GM21515 (cell line): ENCODE data around the gene GGNBP2.

ENCODE experiments used
- ATAC-seq: cut with Tn5 transposase; IDR thresholded peaks from one replicate; pipeline ENCODE4 v1.9.1; 2021; ENCODE audit not compliant: unreplicated experiment

The GGNBP2 gene

GRCh38 chr17:36550491-36551417, 6.0 kb downstream of the GGNBP2 start:
- no peak for ATAC-seq

GRCh38 chr17:36553459-36553858, 8.7 kb downstream of the GGNBP2 start:
- no peak for ATAC-seq

DNA sequence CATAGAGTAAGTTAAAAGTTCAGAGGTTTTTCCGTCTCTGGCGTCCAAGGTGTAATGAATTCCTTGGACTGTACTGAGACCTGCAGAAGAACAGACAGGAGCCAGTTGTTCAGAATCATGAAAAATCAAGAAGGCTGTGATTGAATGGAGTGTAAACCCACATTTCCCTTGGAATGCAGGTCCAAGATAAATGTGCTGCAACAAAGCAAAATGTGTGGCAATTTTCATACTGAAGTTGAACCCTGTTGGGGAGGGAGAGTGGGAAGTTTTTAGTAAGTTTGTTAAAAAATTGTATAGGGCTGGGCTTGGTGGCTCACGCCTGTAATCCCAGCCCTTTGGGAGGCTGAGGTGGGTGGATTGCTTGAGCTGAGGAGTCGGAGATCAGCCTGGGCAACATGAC, 21.4 kb downstream of the GGNBP2 start:
- no peak for ATAC-seq

DNA sequence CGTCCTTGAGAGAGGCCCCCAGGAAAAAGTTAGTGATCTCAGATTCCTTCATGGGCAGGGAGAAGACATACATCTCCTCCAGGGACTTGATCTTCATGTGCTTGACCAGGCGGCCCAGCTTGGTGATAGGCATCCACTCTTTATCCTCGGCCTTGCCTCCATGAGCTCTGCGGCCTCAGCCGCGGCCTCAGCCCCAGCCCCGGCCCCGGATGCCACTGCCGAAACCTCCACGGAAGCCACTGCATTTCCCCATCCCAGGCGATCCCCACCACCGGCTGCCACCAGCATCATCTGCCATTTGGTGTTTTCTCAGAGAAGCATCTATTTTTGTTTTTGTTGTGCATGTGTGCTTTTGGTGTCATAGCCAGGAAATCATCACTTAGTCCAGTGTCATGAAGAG, 30.3 kb downstream of the GGNBP2 start:
- no peak for ATAC-seq

- ATAC-seq = no peak
Measured at GRCh38 chr17:36576793-36577192, 32.1 kb downstream of the GGNBP2 start.

- no peak for ATAC-seq
Measured at GRCh38 chr17:36578671-36579070, 34.0 kb downstream of the GGNBP2 start.

DNA sequence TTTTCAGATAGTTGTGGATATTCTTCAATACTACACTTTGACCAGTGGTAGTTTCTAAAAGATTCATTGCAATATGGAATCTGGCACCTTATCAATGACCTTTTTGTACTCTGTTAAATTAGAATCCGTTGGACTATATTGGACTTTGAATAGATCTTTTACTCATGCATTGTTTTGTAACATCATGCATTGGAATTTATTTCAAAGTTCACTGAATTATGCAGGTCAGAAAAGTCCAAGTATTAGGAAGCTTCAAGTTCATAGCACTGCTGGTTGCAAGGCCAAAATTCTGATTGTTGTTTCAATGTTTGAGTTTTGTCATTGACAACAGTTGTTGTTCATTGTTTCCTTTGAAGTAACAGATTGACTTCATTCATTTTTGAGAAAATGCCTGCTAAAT, 39.1 kb downstream of the GGNBP2 start:
- ATAC-seq = no peak

GRCh38 chr17:36586138-36586537, 41.4 kb downstream of the GGNBP2 start:
- no peak for ATAC-seq

GRCh38 chr17:36590082-36590481, 45.4 kb downstream of the GGNBP2 start:
- no peak for ATAC-seq

DNA sequence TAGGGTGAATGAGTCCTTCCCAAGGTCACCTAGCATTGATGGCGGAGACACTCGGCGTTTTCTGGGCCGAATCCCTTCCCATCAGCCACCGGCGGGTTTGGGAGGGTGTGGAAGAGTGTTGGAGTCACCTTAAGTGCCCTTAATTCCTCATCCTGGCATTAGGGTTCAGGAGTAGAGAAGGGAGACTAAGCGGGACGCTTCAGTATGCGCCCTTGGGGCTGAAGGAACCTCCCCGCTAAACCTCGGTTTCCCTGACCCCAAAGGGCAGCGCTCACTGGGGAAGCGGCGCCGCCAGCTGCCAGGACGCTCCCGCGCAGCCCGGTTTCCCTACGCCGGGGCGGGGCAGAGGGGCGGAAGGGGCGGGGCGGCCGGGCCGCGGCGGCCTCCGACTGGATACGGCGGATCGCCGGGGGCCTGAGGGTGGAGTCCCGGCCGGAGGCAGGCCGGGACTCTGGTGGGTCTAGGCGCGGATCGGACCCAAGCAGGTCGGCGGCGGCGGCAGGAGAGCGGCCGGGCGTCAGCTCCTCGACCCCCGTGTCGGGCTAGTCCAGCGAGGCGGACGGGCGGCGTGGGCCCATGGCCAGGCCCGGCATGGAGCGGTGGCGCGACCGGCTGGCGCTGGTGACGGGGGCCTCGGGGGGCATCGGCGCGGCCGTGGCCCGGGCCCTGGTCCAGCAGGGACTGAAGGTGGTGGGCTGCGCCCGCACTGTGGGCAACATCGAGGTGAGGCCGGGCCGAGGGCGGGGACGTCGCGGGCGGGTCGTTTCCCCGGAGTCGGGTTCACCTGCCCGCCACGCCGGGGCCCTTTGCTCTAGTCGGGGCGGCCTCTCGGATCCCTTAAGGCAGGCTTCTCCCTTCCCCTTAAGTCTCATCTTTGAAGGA, 47.0 kb downstream of the GGNBP2 start, which contains the start of gene DHRS11:
TSS of gene DHRS11 (plus strand) at position 446 of the 882 bp plus-strand sequence. CDS start at position 577, 131 bp downstream.
- peak; percentile 68 for ATAC-seq

GRCh38 chr17:36592316-36592715, 47.6 kb downstream of the GGNBP2 start:
- ATAC-seq = no peak

DNA sequence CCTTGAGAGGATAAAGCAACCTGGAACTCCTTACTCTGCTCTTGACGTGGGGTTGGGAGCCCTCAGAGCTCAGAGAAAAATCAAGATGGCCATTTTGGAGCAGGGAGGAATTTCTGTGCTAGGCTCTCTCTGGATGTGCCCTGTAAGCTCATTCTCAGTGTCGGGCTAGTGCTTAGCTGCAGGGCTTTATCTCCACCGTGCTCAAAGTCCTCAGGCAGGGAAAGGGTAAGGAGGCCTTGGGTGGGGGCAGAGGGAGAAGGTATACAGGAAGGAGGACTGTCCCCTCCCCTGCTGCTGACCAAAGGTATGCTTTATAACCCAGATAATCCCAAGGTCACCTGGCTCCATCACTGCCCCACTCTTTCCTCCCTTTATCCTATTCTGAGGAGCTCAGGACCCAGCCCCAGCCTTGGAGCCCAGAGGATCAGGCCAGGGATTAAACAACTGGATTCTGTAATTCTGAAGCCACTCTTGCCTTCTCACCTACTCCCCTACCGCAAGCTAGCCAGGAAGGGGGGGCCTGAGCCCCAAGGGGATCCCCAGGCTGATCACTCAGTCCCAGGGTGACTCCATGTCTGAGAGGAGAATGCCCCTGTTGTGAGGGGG, 48.1 kb downstream of the GGNBP2 start:
- ATAC-seq = no peak

GRCh38 chr17:36593656-36594316, 49.1 kb downstream of the GGNBP2 start:
- ATAC-seq = no peak

DNA sequence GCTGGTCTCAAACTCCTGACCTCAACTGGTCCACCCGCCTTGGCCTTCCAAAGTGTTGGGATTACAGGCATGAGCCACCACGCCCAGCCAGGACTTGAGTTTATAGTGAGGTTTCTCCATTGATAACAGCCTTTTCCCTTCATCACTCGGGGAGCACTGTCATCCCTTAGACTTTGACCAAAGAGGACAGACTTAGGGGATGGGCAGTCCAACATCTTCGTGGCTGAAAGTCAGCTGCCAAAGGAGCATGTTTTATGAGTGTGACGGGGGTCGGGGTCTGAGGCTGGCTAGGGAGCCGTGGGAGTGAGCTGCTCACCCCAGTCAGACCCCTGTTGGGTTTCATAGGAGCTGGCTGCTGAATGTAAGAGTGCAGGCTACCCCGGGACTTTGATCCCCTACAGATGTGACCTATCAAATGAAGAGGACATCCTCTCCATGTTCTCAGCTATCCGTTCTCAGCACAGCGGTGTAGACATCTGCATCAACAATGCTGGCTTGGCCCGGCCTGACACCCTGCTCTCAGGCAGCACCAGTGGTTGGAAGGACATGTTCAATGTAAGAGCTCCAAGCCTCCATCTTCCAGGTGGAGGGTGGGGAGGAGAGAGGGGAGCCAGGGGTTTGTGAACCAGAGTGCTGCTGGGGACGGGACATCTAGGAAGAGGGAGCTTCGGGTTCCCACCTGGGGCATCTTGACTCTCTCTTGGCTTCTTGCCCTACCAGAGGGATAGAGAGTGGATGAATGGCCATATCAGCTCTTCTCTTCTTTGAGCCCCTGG, 50.1 kb downstream of the GGNBP2 start:
- no peak for ATAC-seq

GRCh38 chr17:36597226-36597625, 52.5 kb downstream of the GGNBP2 start:
- ATAC-seq = no peak

GRCh38 chr17:36597866-36598777, 53.4 kb downstream of the GGNBP2 start:
- ATAC-seq = no peak

GRCh38 chr17:36598951-36599401, 54.3 kb downstream of the GGNBP2 start:
- ATAC-seq = no peak

GRCh38 chr17:36599546-36600250, 55.0 kb downstream of the GGNBP2 start:
- ATAC-seq = no peak
